HG03378 (cell line): Measurements from ENCODE around the gene PAK4.
"Not testable (repeated sequence)": the region's sequence is repeated elsewhere in the genome, so short reads cannot be mapped to it uniquely, and the experiment has no call there.

Source experiments
- ATAC-seq: cut with Tn5 transposase; IDR thresholded peaks from one replicate; pipeline ENCODE4 v1.9.1; 2021; ENCODE audit warnings: mild to moderate bottlenecking, moderate library complexity; ENCODE audit not compliant: unreplicated experiment

Gene PAK4

GRCh38 chr19:39128516-39129079 lies 3.0 kb downstream of the PAK4 start:
- ATAC-seq, result no peak

GRCh38 chr19:39129116-39129515 lies 3.5 kb downstream of the PAK4 start:
- no peak for ATAC-seq

DNA sequence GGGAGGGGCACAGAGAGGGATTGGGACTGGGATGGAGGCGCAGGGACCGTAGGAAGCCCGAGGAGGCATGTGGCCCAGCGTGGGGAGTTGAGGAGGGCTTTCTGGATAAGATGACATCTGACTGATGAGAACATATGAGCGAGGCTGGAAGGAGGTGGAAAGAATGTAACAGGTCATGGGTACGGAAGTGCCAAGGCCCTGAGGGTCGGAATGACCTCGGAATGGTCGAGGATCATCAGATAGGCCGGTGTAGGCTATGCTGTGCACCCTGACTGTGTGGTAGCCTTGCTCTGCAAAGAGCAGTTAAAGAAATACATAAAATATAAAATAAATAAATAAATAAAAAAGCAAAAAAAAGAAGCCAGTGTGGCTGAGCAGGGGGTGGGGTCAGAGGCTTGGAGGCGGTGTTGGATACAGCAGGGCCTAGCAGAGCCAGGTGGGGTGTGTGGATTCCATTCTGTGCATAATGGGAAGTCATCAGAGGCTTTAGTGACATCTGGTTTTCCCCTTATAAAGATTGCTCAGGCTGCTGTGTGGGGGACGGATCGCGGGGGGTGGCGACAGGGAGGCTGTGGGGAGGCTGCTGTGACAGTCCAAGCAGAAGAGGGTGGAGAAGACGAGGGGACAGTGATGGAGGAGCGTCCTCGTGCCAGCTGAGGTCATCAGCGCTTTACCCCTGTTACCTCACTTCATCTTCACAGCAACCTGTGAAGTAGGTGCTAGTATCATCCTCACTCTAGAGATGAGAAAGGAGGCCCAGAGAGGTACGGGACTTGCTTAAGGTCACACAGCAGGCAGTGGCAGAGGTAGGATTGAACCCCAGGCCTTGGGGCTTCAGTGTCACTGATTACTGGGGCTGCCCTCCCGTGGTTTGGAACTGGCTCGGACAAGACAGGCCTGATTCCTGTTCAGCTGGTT lies 5.0 kb downstream of the PAK4 start:
- ATAC-seq, result no peak

GRCh38 chr19:39131255-39131755 lies 5.7 kb downstream of the PAK4 start:
- ATAC-seq, result no peak

GRCh38 chr19:39132344-39132969 lies 6.9 kb downstream of the PAK4 start:
- ATAC-seq, result no peak

DNA sequence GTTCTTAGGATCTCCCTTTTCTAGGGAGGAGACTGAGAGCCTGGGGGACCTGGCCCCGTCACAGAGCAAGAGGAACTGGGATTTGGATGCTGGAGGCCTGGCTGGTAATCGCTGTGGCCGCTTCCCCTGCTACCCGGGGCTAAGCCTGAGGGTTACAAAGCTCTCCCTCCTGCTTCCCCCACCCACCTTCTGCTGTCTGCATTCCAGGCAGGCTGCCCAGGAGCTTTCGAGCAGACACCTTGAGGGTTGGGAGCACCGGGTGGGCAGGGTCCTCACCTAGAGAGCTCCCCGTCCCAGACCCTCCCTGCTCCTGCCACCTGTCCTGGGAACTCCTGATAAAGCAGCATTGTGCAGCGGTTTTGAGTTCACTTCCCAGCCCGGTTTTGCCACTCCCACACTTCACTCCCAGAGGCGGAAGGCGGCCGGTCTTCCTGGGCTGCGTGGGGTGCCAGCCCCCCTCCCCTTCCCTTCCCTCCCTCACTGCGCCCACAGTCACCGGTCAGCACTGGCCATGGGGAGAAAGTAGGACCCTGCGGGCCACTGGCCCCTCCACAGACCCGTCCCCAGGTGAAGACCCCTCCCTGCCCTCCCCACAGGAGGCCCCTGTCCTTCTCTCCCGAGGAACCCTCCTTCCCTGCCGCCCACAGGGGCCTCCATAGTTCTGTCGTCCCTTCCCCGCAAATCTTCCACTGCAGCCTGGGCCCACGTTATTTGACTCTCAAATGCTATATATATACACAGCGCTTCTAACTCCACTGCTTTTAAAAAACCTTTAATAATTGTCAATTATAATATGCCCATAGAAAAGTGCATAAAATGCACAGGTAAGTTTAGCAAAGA lies 8.1 kb downstream of the PAK4 start:
- no peak for ATAC-seq

GRCh38 chr19:39135701-39136100 lies 10.1 kb downstream of the PAK4 start:
- ATAC-seq, result no peak

DNA sequence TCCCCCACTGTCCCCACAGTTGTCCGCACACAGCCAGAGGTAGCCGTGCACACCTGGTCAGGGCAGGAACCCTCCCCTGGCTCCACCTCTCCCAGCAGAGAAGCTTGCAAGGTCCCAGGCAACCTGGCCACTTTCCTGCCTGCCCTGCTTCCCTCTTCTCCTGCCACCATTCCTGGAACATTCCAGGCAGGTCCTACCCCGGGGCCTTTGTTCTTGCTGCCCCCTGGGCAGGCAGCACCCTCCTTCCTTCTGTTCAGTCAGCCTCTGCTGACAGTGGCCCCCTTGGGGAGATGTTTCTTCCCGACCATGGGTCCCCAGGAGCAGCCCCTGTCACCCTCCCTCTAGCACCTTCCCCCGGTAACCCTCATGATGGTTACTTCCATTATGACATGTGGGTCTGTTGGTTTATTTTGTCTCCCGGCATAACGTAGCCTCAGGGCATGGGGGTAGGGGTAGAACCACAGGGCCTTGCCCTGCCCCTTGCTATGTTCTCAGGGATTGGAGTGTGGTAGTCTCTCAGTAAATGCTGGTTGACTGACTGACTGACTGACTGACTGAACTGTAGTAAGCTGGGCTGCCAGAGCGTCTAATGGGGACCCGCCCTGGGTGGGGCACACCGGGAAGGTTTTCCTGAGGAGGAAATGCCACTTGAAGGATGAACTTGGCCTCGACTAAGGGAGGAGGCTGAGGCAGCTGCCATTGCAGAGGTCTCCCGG lies 10.8 kb downstream of the PAK4 start:
- no peak for ATAC-seq

DNA sequence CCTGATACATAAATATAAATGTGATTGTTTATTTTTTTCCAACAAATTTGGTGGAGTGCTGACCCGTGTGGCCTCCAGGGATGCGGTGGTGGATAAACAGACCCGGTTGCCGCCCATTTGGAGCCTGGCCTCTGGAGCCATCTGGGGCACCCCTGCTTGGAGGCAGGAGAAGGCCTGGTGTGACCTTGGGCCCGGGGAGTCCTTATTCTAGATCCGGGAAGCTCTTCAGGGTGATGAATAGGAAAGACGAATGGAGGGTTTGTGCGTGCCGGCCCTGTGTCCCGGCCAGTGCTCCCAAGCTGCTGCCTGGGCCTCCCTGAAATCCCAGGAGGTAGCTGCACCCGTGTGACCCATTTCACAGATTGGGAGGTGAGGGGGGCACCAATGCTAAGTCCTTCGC lies 11.5 kb downstream of the PAK4 start:
- ATAC-seq, result no peak

DNA sequence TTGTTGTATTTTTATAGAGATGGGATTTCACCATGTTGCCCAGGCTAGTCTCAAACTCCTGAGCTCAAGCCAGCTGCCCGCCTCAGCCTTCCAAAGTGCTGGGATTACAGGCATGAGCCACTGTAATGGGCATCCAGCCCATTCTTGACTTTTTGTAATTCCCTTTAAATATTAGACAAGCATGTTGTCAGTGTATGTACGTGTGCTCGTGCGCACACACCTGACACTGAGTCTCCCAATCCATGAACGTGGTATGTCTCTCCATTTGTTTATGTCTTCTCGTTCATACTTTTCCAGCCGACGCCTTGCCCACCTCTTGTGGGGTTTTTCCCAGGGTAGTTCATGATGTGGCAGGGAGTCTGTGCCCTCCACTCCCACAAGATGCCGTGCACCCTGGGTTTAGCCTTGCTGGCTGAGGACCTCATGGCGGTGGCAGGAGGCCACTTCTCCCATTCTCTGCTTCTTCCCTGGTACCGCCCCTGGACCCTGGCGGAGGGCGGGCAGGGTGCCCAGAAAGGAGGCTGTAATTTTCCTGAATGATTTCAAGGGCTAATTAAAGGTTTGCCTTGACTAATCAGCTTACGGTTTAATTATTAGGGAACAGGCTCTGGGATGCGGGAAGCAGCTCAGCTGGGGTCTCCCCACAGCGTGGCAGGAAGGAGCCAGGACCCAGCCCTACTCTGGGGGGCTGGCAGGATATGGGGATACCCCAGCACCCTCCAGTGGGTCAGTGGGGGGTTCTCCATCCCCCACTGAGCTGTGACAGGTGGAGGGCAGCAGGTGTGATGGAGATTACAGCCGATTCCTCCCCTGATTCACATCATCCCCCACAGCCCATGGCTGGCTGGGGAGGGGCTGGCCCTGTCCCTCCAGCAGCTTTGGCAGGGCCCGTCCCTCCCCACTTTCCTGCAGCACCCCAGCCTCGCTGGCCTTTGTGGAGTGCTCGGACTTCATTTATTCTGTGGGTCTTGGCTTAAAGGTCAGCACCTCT lies 12.9 kb downstream of the PAK4 start:
- ATAC-seq, result no peak

GRCh38 chr19:39139305-39139874 lies 13.8 kb downstream of the PAK4 start:
- ATAC-seq, result no peak

DNA sequence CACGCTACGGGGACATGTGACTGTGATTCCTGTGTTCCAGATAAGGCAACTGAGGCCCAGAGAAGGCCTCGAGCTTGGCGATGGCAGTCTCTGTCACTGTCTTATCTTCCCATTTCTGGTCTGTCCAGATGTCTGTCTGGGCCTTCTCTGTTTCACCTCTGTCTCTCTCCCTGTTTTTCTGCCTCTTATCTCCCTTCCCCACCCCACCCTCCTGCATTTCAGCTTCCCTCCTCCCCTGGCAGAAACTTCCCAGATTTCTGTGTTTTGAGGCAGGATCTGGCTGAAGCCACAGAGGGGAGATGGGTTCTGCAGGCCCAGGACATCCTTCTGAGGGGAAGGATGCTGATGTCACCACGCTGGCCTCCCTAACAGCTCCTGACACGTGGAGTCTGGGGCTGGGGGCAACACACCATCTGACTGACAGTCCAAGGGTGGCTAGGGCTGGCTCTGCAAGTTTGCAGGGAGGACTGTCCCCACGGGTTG lies 14.4 kb downstream of the PAK4 start:
- ATAC-seq, result no peak

DNA sequence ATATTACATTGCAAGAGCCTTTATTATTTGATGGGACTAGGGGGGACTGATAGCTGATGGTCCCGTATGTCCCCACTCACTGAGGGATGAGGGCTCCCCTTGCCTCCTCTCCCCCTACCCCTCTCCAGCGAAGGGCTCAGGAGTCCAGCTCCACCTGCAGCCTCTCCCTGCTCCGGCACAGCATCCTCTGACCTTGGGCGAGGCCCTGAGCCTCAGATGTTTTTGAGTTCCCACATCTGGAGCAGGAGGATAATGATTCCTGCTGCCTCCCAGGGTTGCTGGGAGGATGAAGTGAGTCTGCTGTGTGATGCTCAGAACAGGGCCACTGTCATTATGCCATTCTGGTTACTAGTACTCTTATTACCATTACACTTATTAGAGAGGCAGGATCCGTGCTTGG lies 15.0 kb downstream of the PAK4 start:
- no peak for ATAC-seq

DNA sequence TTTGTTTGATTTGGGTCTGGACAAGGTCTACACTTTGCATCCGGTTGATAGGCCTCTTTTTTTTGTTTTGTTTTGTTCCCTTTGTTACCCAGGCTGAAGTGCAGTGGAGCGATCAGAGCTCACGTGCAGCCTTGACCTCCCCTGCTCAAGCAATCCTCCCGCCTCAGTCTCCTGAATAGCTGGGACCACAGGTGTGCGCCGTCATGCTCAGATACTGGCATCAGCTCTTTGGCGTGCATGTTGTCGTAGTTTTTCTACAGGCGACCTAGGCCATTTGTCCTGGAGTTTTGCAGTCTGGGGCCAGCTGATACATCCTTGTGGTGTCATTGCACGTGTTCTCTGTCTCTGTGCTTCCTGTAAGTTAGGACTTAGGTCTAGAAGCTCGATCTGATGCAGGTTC lies 16.3 kb downstream of the PAK4 start:
- ATAC-seq, result no peak

DNA sequence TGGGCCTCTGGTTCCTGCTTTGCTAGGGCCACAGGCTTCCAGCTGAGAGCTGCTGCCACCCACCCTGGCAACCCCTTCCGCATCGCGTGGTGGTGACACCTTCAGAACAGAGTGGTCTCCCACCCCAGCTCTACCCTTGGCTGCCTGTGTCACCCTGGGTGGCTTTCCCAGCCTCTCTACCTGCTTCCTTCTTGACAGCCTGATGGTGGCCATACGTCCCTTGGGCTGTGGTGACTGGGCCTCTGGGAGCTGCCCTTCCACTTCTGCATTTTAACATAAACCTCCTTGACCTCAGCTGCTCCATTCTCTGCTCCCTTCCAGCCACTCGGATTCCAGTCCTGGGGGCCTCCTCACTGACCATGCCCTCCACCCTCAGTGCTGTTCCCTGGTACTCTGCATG lies 17.0 kb downstream of the PAK4 start:
- ATAC-seq, result no peak

- not testable (repeated sequence) for ATAC-seq
Observed at GRCh38 chr19:39143757-39144289, 18.2 kb downstream of the PAK4 start.

DNA sequence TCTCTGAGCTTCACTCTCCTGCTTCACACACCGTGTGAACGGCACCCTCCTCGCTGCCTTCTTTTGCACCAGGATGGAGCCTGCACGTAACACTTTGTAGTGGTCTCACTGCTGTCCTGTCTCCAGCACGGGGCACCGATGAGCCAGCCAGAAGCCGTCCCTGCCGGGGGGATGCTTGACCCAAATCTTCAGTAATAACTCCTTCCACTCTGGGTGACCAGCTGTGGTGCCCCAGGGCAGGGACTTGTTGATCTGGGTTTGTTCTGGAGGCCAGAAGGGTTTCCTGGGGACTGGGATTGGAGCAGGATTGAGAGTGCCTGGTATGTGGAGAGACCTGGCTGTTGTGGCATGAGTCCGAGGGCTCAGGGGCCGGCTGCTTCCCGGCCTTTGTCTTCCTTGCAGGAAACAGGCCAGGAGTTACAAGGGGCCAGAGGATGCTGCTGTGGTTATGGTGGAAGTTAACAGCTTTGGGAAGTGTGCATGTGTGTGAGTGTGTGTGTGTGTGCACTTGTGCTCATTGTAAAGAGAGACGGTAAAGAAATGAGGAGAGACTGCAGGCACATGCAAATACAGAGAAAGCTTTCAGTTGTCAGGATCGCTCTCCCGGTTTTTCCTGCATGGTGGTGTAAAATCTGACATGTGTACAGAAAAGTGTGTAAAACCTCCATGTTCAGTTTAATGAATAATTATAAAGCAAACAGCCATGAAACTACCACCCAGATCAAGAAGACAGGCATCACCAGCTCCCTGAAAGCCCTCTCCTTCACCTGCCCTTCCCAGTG lies 18.9 kb downstream of the PAK4 start:
- ATAC-seq, result no peak
